HepG2 (cell line): ENCODE data around the gene CRNKL1. TPM values are rescaled to one million over a fixed set of nuclear protein-coding genes. Genes with fewer than 3 reads are reported as not detected.

ENCODE experiments used
- FLYWCH1 ChIP-seq: sonication (generic); formaldehyde crosslinking; IDR thresholded peaks from 2 replicates; pipeline ENCODE4 v1.8.1; 2023; ENCODE audit warnings: mild to moderate bottlenecking, missing genetic modification reagents
- FOSL1 ChIP-seq: sonication (generic); formaldehyde crosslinking; IDR thresholded peaks from 2 replicates; pipeline ENCODE4 v1.9.0; 2021; ENCODE audit warnings: missing genetic modification reagents, borderline replicate concordance
- GMEB1 ChIP-seq: sonication (generic); formaldehyde crosslinking; IDR thresholded peaks from 2 replicates; pipeline ENCODE4 v1.5.1; 2020; ENCODE audit warnings: missing genetic modification reagents, mild to moderate bottlenecking, borderline replicate concordance
- HCFC1 ChIP-seq: fragments of 150-350 bp; IDR thresholded peaks from 2 replicates; pipeline ENCODE4 v1.6.1; 2014; ENCODE audit warnings: low read depth, low read length
- HIVEP1 ChIP-seq: sonication (generic); formaldehyde crosslinking; IDR thresholded peaks from 2 replicates; pipeline ENCODE4 v1.4.0; 2020; ENCODE audit warnings: mild to moderate bottlenecking, missing genetic modification reagents
- HNRNPUL1 ChIP-seq: fragments of 200-400 bp; formaldehyde crosslinking; IDR thresholded peaks from 2 replicates; pipeline ENCODE4 v1.6.1; 2017; ENCODE audit warnings: low read depth, mild to moderate bottlenecking, low read length, moderate library complexity
- IRF2 ChIP-seq: IDR thresholded peaks from 2 replicates; pipeline ENCODE4 v1.6.1; 2018; ENCODE audit warnings: missing genetic modification reagents, missing compliant biosample characterization
- MBD4 ChIP-seq: IDR thresholded peaks from 2 replicates; pipeline ENCODE4 v1.6.1; 2012; ENCODE audit warnings: low read length, inconsistent platforms, borderline replicate concordance
- MIXL1 ChIP-seq: IDR thresholded peaks from 2 replicates; pipeline ENCODE4 v1.6.1; 2016
- NKX3-1 ChIP-seq: sonication (generic); formaldehyde crosslinking; IDR thresholded peaks from 2 replicates; pipeline ENCODE4 v1.5.0; 2020; ENCODE audit warnings: missing genetic modification reagents
- POLR2AphosphoS2 ChIP-seq: IDR thresholded peaks from 2 replicates; pipeline ENCODE4 v1.6.1; 2011; ENCODE audit warnings: low read depth, low read length, improper control_type of control experiment
- RFXAP ChIP-seq: sonication (generic); formaldehyde crosslinking; IDR thresholded peaks from 2 replicates; pipeline ENCODE4 v1.4.0; 2020; ENCODE audit warnings: missing genetic modification reagents, borderline replicate concordance
- SRSF4 ChIP-seq: fragments of 200-400 bp; formaldehyde crosslinking; IDR thresholded peaks from one replicate; pipeline ENCODE4 v1.6.1; 2018; ENCODE audit warnings: mild to moderate bottlenecking, low read depth, low read length, moderate library complexity; ENCODE audit not compliant: poor library complexity, severe bottlenecking
- STAG1 ChIP-seq: sonication (generic); formaldehyde crosslinking; IDR thresholded peaks from 2 replicates; pipeline ENCODE4 v1.4.0; 2020; ENCODE audit warnings: missing genetic modification reagents
- TCF12 ChIP-seq, 2 experiments: fragments of 450-650 bp in 1 of 2; sonication (generic) in 1 of 2; formaldehyde crosslinking in 1 of 2; IDR thresholded peaks; 2 replicates each; pipeline versions ENCODE4 v1.6.1 to v1.8.0; 2017 to 2022; ENCODE audit warnings: antibody characterized with exemption in 1 of 2, mild to moderate bottlenecking in 1 of 2, missing genetic modification reagents in 1 of 2, moderate library complexity in 1 of 2
- ZC3H4 ChIP-seq: sonication (generic); formaldehyde crosslinking; IDR thresholded peaks from 2 replicates; pipeline ENCODE4 v1.4.0; 2020; ENCODE audit warnings: missing genetic modification reagents, borderline replicate concordance
- ZFP62 ChIP-seq: sonication (generic); formaldehyde crosslinking; IDR thresholded peaks from 2 replicates; pipeline ENCODE4 v1.4.0; 2020; ENCODE audit warnings: missing genetic modification reagents
- ZKSCAN5 ChIP-seq: sonication (generic); formaldehyde crosslinking; IDR thresholded peaks from 2 replicates; pipeline ENCODE4 v1.5.1; 2020; ENCODE audit warnings: mild to moderate bottlenecking, missing genetic modification reagents
- ZNF24 ChIP-seq: fragments of 450-650 bp; IDR thresholded peaks from 2 replicates; pipeline ENCODE4 v1.6.1; 2017; ENCODE audit warnings: antibody characterized with exemption, mild to moderate bottlenecking
- ZNF441 ChIP-seq: sonication (generic); formaldehyde crosslinking; IDR thresholded peaks from 2 replicates; pipeline ENCODE4 v1.7.0; 2021; ENCODE audit warnings: missing genetic modification reagents, borderline replicate concordance
- polyA plus RNA-seq, 8 experiments: library from polyadenylated mRNA; depleted of rRNA in 3 of 8; stranded (reverse) in 7 of 8; unstranded in 1 of 8; fragments of >200 nt; fragmentation: Illumina TruSeq in 4 of 8; extraction: Trizol in 4 of 8; gene quantifications; 2 replicates each; pipeline versions ENCODE4 v1.2.1 to v1.2.3, GENCODE V29; 2011 to 2016; ENCODE audit warnings: low read depth in 4 of 8, missing spikeins in 1 of 8, mixed read lengths in 1 of 8; ENCODE audit not compliant: insufficient read depth in 1 of 8
- total RNA-seq, 5 experiments: library from RNA; depleted of rRNA; stranded (reverse); fragments of >200 nt; fragmentation: Illumina TruSeq; extraction: Trizol; gene quantifications; 2 replicates each; pipeline ENCODE4 v1.2.3, GENCODE V29; 2016; ENCODE audit warnings: low read depth in 1 of 5
- TF ChIP-seq, protein P1 (sequence below): sonication (generic); formaldehyde crosslinking; conservative IDR thresholded peaks from 2 replicates; pipeline ENCODE4 v1.8.0; 2022; ENCODE audit warnings: mild to moderate bottlenecking, moderate library complexity, missing genetic modification reagents
- TF ChIP-seq, protein P2 (sequence below): sonication (generic); formaldehyde crosslinking; IDR thresholded peaks from 2 replicates; pipeline ENCODE4 v1.4.0; 2020; ENCODE audit warnings: low read depth, missing genetic modification reagents

The CRNKL1 gene
- total and polyA plus RNA-seq, 2 of the 13 experiments (the other 11 are each of a cell fraction or from before 2014, with no cell fraction given) = 12.3 to 64.5 TPM

GRCh38 chr20:20002101-20002998, 49.9 kb downstream of the CRNKL1 start (continued):
- no peak for TF ChIP-seq POLR2AphosphoS2
- no peak for TF ChIP-seq ZFP62 (CRISPR knock-in tag)
- TF ChIP-seq NKX3-1 (CRISPR knock-in tag) = no peak
- no peak for TF ChIP-seq HIVEP1 (CRISPR knock-in tag)
- TF ChIP-seq IRF2 = peak; percentile 72; the same call in 1 of the 2 replicates
- no peak for TF ChIP-seq ZKSCAN5
- no peak for TF ChIP-seq ZC3H4 (CRISPR knock-in tag)
- TF ChIP-seq FOSL1 (CRISPR knock-in tag) = no peak
- no peak for TF ChIP-seq HCFC1
- no peak for TF ChIP-seq SRSF4
- no peak for TF ChIP-seq RFXAP (CRISPR knock-in tag)
- no peak for TF ChIP-seq GMEB1
- TF ChIP-seq HNRNPUL1 = no peak
- TF ChIP-seq, protein P1, sequence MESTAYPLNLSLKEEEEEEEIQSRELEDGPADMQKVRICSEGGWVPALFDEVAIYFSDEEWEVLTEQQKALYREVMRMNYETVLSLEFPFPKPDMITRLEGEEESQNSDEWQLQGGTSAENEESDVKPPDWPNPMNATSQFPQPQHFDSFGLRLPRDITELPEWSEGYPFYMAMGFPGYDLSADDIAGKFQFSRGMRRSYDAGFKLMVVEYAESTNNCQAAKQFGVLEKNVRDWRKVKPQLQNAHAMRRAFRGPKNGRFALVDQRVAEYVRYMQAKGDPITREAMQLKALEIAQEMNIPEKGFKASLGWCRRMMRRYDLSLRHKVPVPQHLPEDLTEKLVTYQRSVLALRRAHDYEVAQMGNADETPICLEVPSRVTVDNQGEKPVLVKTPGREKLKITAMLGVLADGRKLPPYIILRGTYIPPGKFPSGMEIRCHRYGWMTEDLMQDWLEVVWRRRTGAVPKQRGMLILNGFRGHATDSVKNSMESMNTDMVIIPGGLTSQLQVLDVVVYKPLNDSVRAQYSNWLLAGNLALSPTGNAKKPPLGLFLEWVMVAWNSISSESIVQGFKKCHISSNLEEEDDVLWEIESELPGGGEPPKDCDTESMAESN = peak; percentile 32; the same call in 1 of the 2 replicates
- no peak for TF ChIP-seq STAG1
- TF ChIP-seq ZNF24 = no peak
- 0 out of 2 replicates have a peak, but pooled peaks have one; percentile 7 for TF ChIP-seq MBD4
- no peak for TF ChIP-seq FLYWCH1
- TF ChIP-seq, protein P2, sequence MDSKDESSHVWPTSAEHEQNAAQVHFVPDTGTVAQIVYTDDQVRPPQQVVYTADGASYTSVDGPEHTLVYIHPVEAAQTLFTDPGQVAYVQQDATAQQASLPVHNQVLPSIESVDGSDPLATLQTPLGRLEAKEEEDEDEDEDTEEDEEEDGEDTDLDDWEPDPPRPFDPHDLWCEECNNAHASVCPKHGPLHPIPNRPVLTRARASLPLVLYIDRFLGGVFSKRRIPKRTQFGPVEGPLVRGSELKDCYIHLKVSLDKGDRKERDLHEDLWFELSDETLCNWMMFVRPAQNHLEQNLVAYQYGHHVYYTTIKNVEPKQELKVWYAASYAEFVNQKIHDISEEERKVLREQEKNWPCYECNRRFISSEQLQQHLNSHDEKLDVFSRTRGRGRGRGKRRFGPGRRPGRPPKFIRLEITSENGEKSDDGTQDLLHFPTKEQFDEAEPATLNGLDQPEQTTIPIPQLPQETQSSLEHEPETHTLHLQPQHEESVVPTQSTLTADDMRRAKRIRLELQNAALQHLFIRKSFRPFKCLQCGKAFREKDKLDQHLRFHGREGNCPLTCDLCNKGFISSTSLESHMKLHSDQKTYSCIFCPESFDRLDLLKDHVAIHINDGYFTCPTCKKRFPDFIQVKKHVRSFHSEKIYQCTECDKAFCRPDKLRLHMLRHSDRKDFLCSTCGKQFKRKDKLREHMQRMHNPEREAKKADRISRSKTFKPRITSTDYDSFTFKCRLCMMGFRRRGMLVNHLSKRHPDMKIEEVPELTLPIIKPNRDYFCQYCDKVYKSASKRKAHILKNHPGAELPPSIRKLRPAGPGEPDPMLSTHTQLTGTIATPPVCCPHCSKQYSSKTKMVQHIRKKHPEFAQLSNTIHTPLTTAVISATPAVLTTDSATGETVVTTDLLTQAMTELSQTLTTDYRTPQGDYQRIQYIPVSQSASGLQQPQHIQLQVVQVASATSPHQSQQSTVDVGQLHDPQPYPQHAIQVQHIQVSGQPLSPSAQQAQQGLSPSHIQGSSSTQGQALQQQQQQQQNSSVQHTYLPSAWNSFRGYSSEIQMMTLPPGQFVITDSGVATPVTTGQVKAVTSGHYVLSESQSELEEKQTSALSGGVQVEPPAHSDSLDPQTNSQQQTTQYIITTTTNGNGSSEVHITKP (CRISPR knock-in tag) = peak; percentile 43; the same call in 1 of the 2 replicates
- TF ChIP-seq TCF12 (IDR thresholded peaks at IDR 0.05) = no peak
- 0 out of 2 replicates have a peak, but pooled peaks have one; percentile 21 for TF ChIP-seq TCF12 (CRISPR knock-in tag; IDR thresholded peaks at IDR 0.05)
- TF ChIP-seq MIXL1 (CRISPR knock-in tag) = peak; percentile 79
- peak; percentile 58; the same call in 1 of the 2 replicates for TF ChIP-seq ZNF441 (CRISPR knock-in tag)
